ENCODE data around the gene TRMT61A.

- TF ChIP-seq EZH2 (IDR thresholded peaks at IDR 0.05; ENCODE audit: insufficient read depth, poor library complexity, severe bottlenecking) (no peak), EZH2phosphoT487 (IDR thresholded peaks at IDR 0.05; ENCODE audit: insufficient read depth, low read depth) (no peak)
Measured at GRCh38 chr14:103555559-103556337, 26.8 kb downstream of the TRMT61A start.
